Peyer's patch (tissue), 4 donors: ENCODE measurements around the gene EGFLAM.

Experiments
- POLR2A ChIP-seq, 2 donors: fragments of 450-650 bp; IDR thresholded peaks; one replicate each; pipeline ENCODE4 v1.5.1; 2017; ENCODE audit warnings: antibody characterized with exemption in 2 of 2, mild to moderate bottlenecking in 2 of 2, moderate library complexity in 2 of 2
- TF ChIP-seq, protein P1 (sequence below), 6 experiments: fragments of 450-650 bp in 4 of 6; fragments of 200-600 bp in 2 of 6; sonication (generic) in 1 of 6; IDR thresholded peaks; one replicate each; pipeline ENCODE4 v1.5.1; 2017 to 2019; ENCODE audit warnings: antibody characterized with exemption in 6 of 6, mild to moderate bottlenecking in 3 of 6, moderate library complexity in 1 of 6

DNA sequence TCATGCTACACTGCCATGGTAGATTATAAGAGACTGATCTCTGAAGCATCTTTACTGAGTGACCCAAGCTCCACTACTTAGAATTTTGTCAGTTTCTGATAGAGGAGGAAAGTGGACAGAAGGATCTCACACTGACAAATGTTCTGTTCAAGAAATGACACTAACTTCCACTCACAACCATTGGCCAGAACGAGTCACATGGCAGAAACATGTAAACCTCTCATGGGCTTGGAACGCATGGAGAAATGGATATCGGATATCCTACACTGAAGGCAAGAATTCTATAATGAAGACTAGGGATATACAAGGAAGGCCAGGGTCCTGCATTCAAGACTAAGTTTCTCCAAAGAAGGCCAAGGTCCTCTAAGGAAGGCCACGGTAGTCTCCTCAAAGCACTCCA lies 31.1 kb downstream of the EGFLAM start:
- no peak for TF ChIP-seq POLR2A (IDR thresholded peaks at IDR 0.05)
- TF ChIP-seq, protein P1, sequence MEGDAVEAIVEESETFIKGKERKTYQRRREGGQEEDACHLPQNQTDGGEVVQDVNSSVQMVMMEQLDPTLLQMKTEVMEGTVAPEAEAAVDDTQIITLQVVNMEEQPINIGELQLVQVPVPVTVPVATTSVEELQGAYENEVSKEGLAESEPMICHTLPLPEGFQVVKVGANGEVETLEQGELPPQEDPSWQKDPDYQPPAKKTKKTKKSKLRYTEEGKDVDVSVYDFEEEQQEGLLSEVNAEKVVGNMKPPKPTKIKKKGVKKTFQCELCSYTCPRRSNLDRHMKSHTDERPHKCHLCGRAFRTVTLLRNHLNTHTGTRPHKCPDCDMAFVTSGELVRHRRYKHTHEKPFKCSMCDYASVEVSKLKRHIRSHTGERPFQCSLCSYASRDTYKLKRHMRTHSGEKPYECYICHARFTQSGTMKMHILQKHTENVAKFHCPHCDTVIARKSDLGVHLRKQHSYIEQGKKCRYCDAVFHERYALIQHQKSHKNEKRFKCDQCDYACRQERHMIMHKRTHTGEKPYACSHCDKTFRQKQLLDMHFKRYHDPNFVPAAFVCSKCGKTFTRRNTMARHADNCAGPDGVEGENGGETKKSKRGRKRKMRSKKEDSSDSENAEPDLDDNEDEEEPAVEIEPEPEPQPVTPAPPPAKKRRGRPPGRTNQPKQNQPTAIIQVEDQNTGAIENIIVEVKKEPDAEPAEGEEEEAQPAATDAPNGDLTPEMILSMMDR (IDR thresholded peaks at IDR 0.05) = no peak
